ENCODE results near the gene GPATCH8.
"Not testable (repeated sequence)": the region's sequence is repeated elsewhere in the genome, so short reads cannot be mapped to it uniquely, and the experiment has no call there.

Gene GPATCH8

DNA sequence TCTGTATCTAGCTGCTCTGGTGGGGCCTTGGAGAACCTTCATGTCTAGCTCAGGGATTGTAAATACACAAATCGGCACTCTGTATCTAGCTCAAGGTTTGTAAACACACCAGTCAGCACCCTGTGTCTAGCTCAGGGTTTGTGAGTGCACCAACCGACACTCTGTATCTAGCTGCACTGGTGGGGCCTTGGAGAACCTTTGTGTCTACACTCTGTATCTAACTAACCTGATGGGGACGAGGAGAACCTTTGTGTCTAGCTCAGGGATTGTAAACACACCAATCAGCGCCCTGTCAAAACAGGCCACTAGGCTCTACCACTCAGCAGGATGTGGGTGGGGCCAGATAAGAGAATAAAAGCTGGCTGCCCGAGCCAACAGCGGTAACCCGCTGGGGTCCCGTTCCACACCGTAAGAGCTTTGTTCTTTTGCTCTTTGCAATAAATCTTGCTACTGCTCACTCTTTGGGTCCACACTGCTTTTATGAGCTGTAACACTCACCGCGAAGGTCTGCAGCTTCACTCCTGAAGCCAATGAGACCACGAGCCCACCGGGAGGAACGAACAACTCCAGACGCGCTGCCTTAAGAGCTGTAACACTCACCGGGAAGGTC, 133.7 kb downstream of the GPATCH8 start:
- DNase-seq, result not testable (repeated sequence)

DNA sequence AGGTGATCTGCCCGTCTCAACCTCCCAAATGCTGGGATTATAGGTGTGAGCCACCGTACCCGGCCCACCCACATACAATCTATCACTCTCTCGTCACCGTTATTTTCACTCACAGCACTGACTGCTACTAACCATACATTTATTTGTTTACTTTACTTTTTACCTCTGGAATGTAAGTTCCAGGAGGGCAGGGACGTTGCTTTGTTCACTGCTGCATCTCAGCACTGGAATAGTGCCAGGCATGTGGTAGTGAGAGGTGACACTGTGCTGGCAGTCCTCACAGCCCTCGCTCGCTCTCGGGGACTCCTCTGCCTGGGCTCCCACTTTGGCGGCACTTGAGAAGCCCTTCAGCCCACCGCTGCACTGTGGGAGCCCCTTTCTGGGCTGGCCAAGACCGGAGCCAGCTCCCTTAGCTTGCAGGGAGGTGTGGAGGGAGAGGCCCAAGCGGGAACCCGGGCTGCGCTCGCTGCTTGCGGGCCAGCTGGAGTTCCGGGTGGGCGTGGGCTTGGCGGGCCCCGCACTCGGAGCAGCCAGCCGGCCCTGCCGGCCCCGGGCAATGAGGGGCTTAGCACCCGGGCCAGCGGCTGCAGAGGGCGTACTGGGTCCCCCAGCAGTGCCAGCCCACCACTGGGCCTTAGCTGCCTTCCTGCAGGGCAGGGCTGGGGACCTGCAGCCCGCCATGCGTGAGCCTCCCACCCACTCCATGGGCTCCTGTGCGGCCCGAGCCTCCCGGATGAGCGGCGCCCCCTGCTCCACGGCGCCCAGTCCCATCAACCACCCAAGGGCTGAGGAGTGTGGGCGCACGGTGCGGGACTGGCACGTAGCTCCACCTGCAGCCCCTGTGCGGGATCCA, 134.6 kb downstream of the GPATCH8 start:
- not testable (repeated sequence) for DNase-seq

DNA sequence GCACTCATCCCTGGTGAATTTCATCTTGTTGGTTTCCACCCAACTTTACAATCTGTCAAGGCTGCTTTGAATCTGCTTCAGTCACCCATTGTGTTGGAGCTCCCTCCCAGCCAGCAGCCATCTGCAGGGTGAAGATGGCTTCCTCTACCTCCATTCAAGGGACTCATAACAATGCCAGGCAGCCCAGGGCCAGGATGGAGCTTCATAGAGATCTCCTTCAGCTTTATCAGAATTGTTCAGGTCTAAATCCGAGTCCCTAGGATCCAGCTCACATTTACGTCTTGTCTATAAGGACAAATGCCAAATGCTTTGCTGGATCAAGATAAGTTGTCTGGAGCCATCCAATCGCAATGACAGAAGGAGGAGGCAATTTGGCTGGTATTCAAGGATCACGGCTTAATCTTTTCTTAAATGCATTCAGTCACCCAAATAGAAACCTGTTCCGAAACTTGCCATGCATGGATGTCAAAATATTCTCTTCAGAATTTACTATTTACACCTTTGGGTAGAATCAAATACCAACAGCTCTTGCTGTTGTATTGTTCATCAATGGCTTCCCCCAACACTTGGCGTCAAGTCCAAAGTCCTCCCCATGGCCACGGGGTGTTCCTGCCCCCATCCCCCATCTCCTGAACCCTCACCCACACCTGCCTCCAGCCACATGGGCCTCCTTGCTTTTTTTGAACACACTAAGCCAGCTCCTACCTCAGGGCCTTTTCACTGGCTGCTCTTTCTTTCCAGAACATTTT, 135.8 kb downstream of the GPATCH8 start:
- no peak for DNase-seq

DNA sequence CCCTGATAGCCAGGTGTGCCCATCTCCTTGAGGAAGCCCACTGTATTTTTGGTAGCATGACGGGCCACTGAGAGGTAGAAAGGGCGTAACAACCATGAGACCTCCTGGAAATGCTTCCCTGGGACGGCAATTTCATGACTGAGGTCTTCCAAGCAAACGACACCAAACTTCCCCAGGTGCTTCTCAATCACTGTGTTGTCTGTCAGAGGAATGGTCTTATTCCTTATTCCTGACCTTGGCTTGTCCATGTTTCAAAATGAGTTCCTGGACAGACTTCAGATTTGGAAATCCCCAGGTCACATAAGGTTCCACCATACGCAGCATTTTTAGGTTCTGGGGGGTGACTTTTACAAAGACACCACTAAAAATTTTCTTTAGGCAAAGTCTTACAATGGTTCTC, 138.2 kb downstream of the GPATCH8 start:
- DNase-seq, result not testable (repeated sequence)

DNA sequence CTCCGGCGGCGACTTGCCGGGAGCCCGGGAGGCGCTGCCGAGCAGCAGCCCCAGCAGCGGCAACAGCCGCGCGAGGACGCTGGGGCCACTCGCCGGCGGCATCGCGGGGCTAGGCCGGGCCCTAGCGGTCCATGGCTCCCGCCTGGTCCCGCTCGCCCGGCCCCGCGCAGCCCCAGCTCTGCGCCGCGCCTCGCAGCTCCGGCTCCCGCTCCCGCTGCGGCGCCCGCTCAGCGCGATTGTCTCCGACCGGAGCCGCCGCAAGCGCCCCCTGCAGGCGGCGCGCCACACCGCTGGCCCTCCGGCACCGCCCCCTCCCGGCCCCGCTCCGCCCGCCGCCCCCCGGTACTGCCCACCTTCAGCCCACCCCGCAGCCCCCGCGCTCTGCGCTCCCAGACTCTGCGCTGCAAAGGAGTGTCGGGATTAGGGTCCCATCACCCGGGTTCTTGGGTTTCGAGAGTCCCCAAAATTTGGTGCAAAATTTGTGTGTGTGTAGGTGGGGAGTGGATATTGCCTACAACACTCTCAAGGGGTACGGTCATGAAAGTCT, 139.5 kb downstream of the GPATCH8 start, which contains the start of gene FAM171A2:
Gene FAM171A2 (minus strand): TSS at position 241 of the 547 bp plus-strand sequence. CDS start 139 bp downstream, at position 102.
- no peak for DNase-seq

DNA sequence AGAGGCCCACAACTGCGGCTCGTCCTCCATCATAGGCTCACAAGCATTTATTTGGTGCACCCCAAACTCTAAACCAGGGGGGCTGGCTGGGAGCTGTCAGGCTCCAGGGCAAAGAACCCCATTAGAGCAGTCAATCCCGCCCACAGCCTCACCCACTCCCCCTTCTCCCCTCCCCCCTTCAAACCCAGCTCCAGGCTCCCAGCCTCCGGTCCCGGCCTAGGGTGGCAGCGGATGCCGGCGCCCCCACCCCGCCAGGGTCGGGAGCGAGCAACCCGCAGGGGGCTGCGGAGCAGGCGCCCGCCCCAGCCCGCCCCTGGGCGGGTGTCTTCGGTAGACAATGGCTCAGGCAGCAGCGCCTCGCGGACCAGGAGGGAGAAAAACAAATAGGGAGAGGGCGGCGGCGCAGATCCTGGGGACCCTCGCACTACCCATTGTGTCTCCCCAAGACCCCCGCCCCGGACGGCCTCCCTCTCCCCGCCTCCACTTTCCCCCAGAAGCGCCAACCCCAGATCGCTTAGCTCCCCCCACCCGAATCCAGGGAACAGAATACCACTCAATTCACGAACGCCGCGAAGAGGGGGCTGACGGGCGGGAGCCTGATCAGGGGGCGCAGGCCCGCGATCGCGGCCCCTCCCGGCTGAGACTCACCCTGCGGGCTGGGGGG, 140.1 kb downstream of the GPATCH8 start:
- no peak for DNase-seq

DNA sequence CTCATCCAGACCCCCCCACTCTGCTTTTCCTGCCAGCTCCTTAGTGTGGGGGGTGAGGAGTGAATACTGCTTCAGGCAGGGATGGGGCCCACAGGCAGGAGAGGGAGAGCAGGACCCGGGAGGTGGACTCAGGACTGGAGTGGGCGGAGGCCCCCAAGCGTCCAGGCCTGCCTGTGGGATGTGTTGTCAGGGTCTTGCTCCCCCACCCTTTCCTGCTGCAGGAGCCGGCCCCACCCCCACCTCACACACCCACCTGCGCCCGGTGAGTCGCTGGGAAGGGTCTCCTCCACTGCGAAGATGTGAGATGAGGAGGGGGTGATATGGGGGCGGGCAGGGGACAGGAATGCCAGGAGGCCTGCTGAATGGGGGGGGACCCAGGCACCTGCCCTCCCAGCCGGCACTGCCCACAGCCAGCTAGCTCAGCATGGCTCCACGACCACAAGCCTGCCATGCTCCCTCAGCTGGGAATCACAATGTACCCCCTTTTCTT, 140.7 kb downstream of the GPATCH8 start:
- no peak for DNase-seq

DNA sequence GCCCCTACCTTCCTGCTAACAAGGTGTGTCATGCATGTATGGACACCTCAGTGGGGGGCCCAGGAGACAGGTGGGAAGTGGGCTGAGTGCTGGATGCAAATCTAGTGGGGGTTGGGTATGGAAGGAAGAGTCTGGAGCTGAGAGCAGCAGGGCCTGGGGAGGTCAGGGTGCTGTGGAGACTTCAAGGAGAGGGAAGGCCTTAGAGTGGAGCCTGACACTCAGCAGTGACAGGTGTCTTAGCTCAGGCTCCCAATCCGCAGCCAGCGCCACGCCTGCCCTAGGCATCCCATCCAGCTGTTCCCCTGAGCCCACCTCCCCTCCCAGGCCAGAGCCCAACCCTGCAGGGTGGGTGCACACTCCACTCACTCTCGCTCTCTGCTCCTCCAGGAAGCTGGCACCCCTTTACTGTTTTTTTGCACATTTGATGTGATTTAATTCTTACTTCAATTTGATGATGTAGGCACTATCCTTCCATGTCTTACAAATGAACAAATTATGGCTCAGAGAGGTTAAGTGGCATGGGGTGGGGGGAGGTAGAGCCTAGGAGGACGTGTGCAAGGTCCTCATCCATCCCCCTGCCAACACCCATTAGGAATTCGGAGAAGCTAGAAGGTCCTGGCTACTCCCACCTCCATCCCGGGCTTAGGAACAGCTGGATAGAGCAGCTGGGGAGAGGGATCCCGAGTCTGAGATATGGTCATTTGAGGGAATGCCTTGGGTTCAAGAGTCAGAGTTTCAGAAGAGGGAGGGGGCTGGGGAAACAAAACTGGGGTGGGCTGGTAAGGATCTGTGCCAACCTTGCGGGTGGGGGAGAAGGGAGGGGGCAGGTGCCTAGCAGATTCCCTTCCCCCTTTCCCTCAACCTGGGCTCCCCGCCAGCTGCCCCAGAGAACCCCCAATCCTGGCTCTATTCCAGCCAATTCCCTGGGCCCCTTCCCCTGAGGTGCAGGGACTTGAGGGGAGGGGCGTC, 141.6 kb downstream of the GPATCH8 start:
- DNase-seq, result no peak

DNA sequence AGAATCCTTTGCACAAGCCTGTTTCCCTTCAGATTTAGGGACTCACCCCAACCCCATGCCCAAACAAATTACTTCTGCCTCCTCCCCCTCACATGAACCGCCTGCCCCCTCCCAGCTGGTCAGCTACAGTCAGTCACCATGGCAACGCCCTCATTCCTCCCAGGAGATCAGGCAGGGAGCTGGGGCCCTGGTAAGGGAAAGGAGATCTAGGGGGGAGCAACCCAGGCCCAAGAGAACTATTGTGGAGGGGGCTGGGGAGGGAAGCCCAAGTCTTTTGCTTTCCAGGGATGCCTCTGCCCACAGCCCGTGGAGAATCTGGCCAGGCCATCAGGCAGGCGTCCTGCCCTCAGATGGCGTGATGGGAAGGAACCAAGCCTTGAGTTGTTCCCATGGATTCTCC, 142.4 kb downstream of the GPATCH8 start:
- DNase-seq, result no peak

DNA sequence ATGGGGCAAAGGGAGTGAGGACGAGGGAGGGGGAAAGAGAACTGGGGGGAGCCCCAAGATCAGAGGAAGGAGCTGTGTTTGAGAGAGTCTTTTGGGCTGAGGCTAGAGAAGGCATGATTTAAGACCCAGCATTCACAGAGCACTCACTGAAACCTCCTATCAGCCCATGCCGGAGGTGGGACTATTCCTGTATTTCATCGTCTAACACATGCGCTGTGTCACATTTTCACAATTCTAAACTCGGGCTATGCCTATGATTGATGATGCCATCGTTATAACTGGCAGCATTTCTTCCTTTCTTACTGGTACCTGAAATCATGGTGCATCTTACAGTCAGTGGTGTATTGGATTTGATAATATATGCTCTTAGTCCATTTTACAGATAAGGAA, 143.1 kb downstream of the GPATCH8 start:
- DNase-seq, result no peak

DNA sequence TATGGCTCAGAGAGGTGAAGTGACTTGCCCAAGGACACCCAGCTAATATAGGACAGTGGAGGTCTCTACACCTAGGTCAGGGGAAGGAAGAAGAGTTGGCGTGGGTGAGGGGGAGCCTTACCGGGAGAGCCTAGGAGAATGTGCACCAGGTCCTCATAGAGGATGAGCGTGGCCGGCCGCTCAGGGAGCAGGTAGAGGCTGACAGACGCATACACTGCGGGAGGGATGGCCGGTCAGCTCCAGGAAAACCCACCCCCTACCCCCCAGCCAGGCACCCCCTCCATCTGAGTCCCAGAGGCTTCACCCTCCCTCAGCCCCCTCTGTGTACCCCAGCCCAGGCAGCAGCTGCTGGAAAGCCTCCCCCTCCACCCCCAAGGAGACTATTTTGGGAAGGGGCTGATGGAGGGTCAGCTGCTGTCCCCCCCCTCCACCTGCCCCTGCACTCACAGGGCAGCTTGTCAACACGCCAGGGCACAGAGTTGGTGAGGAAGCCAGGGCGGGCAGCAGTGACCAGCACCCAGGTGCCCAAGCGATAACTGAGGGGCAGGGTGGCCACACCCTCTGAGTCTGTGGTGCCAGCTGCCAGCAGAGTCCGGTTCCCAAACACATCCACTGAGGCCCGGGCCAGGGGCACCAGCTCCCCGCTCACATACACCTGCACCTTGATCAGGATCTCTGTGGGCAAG, 143.6 kb downstream of the GPATCH8 start:
- no peak for DNase-seq

DNA sequence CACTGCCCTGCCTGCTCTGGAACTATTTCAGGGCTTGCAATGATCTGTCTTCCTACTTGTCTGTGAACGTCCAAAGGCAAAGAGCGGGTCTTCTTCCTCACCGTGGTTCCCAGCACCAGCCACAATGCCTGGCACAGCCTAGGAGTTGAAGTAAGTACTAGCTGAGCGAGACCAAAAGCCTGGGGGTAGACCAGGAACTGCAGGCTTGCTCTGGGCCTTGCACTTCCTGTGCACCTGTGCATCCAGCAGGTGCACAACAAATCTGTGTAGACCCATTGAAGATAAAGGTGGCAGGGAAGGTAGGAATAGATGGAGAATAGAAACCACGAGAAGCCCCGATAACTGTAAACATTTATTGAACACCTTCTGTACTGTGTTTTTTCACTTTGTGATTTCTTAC, 144.2 kb downstream of the GPATCH8 start:
- no peak for DNase-seq

DNA sequence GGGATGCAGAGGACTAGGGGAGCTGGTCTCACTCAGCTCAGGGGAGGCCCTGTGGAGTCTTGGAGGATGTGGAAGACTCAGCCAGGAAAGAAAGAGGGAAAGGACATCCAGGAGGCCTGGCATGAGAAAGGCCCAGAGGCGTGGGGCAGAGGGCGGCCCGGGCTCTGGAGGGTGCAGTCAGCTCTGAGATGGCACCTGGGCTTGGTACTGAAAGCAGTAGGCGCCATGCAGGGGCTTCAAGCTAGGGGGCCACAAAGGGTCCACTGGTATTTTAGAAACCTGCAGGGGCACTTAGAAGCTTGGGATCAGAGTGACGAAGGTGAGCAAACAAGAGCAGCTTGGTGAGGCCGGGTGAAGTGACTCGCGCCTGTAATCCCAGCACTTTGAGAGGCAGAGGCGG, 145.1 kb downstream of the GPATCH8 start:
- no peak for DNase-seq

DNA sequence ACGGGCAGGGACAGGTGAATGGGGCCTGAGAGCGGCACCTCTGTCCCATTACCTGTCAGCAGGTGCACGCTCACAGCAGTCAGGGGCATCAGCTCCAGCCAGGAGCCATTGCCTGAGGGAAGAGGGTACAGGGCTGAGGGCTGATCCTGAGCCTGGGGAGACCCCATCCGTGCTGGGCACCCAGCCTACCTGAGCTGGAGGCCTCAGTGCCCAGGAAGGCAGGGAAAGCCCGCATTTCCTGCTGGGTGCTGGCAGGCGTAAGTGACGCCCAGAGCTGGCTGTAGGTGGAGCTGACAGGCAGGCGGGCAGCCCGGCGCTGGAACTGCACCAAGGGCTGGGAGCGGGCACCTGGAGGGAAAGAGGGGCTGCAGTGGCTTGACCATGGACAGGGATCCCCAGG, 147.0 kb downstream of the GPATCH8 start:
- DNase-seq, result no peak

DNA sequence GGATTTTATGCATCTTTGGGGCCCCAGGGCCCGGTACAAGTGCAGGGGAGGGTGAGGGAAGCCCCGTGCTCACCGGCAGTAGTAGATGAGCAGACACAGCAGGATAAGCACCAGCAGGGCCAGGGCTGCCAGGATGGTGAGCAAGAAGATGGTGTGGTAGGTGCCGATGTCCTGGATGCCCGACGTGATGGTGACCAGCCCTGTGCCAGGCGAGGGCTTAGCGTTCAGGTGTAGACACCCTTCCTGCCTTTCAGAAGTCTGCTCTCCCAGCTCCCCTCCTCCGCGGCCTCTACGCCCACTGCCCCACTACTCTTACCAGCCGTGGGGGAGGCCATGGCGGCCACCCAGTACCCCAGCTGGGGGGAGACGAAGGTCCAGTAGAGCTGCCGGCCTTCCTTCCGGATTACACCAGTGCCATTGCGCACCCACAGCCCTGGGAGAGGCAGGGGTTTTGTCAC, 147.5 kb downstream of the GPATCH8 start:
- no peak for DNase-seq

DNA sequence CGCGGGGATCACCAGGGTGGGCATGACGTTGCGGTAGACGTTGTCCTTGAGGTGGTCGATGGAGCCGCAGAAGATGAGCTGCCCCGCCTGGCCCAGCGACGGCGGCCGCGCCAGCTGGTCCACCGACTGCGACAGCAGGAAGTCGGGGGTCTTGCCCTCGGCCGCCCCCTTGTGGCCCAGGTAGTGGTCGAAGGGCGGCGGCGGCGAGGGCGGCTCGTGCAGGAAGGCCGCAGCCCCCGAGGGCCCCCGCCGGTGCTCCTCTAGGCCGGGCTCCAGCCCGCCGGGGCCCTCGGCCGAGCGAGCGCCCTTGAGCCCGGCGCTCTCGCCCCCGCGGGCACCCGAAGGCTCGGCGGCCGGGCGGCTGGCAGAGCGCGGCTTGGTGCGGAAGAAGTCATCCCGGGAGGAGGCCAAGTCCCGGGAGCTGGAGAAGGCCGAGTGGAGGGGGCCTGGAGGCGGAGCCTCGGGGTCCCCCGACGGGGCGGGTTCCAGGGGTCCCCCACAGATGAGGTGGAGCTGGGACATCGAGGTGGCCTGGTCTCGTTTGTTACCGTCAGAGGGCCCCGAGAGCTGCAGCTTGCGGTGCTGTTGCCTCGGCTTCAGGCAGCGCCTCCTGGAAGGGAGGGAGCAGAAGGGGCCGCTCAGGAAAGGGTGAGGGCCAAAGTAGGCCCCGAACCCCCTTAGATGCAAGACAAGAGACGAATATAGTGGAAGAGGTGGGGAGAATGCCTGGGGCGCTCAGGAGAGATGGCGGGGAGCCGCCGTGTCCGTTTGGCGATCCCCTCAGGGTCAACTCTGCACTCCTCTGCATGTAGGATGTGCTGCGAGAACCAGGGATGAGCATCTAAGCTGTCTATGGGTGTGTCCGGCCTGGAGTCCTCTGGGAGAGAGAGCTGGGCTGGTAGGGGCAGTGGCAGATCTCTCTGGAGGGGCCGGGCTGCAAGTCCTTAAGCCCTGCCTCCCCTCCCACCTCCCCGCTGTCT, 148.3 kb downstream of the GPATCH8 start:
- no peak for DNase-seq

DNA sequence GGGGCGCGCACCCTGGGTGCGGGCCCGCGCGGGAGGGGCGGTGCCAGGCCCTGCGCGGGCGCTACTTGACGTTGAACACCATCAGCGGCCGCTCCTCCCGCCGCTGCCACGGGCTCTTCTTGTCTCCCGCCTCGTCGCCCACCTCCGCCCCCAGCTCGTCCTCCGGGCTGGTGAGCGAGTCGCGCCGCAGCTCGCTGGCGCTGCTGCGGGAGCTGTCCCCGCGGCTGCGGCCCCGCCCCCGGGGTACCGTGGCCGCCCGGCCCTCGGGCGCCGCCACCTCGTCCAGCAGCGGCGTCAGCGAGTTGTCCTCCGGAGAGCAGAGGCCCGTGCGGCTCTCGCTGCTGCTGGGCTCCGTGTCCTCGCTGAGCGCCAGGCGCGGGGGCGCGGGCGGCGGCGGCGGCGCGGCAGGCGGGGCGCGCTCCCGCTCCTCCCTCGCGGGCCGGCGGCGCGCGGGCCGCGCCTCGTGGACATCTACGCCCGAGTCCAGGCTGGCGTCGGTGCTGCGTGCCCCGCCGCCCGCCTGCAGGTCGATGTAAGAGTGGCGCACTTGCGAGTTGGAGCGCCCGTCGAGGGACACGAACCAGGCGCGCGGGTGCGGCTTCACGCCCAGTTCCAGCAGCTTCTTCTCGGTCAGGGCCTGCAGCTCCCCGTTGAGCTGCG, 149.4 kb downstream of the GPATCH8 start:
- DNase-seq, result no peak

DNA sequence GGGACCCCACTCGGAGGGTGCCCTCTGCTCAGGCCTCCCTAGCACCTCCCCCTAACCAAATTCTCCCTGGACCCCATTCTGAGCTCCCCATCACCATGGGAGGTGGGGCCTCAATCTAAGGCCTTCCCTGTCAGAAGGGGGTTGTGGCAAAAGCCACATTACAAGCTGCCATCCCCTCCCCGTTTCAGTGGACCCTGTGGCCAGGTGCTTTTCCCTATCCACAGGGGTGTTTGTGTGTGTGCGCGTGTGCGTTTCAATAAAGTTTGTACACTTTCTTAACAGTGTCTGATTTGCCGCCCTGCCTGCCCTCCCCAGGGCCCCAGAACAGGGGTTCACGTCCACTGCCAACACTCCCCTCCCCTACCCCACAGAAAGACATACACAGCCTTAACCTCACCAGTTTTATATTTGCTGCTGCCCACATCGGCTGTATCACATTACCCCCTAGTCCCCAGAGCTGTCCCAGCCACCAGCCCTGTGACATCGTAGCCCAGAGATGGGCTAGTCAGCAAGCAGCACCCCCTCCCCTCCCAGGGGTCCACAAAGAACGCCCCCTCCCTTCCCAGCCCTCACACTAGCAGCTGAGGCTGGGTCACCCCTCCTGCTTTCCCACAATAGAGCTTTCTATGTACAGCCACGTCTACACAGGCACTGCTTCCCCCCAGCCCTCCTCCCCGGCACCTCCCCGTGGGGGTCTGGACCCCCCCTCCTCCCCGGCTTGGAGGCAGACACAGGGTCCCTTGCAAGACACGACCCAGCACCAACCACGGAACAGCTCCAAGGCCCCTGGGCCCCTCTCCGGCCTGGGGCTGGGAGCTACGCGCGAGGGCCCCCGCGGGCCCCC, 150.2 kb downstream of the GPATCH8 start:
- DNase-seq, result no peak
